ENCODE measurements around the gene COG5. TPM values are rescaled to one million over a fixed set of nuclear protein-coding genes. Genes with fewer than 3 reads are reported as not detected.

COG5 gene
- total RNA-seq, 2 experiments from 2014 or later, result 38.9 to 40.7 TPM

DNA sequence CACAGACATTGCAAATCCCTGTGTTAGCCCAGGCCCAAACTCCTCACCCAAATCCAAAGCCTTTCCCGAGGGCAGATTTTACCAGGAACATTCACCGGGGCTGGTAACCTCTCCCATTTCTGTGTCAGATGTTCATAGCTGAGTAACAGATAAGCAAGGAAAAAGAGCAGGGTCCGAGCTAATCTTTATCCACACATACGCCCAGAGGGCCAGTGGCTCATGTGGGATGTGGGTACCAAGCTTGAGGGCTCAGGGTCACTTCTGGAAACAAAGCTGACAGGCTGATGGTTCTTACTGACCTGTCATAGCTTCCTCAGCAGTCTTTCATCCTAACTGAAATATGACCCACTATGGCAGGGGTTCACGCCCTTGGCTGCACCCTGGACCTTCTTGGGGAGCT lies 355.2 kb downstream of the COG5 start:
- intact Hi-C loops (cut with micrococcal nuclease), result no loop called here

GRCh38 chr7:107208024-107208521 lies 355.6 kb downstream of the COG5 start:
- intact Hi-C loops (cut with micrococcal nuclease), result no loop called here

More for the DNA sequence above, 355.2 kb downstream of the COG5 start:
- Mint-ChIP-seq H3K4me1 (ENCODE audit: low read depth) (peaks cover 7% of the 10 kb centered on the region), H3K9me3 (peaks cover 4% of the 10 kb centered on the region), H3K36me3 (peaks cover 28% of the 10 kb centered on the region), H3K4me3 (no peak overlapping the region), H3K27ac (no peak overlapping the region), H3K27me3 (no peaks in the 10 kb centered on the region)
- POLR2A ChIA-PET, result interaction anchor here (0.9 kb wide), 1 partner anchor 14 kb away, joined by 3 read pairs; no protein-coding TSS in a partner anchor
- no peak for DNase-seq
- CTCF ChIA-PET, result interaction anchor here (1.0 kb wide), 1 partner anchor 12 kb away, joined by 3 read pairs; no protein-coding TSS in a partner anchor

DNA sequence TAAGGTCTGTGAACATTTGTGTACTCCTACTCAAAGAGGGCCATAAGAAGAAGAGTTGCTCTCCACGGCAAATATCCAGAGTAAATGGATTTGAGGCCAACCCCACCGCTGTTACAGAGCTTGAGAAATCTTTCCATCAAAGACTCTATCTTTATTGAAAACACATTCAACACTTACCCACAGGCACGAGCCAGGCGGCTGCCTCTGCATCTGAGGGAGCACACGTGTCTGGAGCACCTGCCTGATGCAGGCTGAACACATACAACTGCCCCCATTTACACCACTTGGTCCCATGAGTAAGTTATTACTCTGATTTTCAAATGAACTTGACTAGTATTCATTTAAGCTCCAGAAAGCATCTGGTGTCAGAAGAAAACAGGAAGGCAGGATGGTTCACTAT lies 356.3 kb downstream of the COG5 start:
- Mint-ChIP-seq H3K27ac (peak overlapping the region; percentile 52), H3K4me1 (ENCODE audit: low read depth) (peaks cover 1% of the 10 kb centered on the region), H3K36me3 (peaks cover 28% of the 10 kb centered on the region), H3K4me3 (no peak overlapping the region), H3K27me3 (no peaks in the 10 kb centered on the region), H3K9me3 (no peaks in the 10 kb centered on the region)
- ChIA-PET CTCF (no interaction called here), POLR2A (no interaction called here)
- DNase-seq, result no peak
- intact Hi-C loops (cut with micrococcal nuclease), result no loop called here

More at GRCh38 chr7:107208024-107208521, 355.6 kb downstream of the COG5 start:
- H3K4me3 Mint-ChIP-seq, result no peak overlapping the region
- DNase-seq, result no peak
- H3K27me3 Mint-ChIP-seq, result no peaks in the 10 kb centered on the region
- POLR2A ChIA-PET, result interaction anchor here (0.9 kb wide), 1 partner anchor 15 kb away, joined by 3 read pairs; no protein-coding TSS in a partner anchor
- H3K36me3 Mint-ChIP-seq, result peaks cover 25% of the 10 kb centered on the region
- peaks cover 7% of the 10 kb centered on the region for H3K4me1 Mint-ChIP-seq (ENCODE audit: low read depth)
- H3K27ac Mint-ChIP-seq, result peak overlapping the region; percentile 52
- CTCF ChIA-PET, result no interaction called here
- no peaks in the 10 kb centered on the region for H3K9me3 Mint-ChIP-seq

DNA sequence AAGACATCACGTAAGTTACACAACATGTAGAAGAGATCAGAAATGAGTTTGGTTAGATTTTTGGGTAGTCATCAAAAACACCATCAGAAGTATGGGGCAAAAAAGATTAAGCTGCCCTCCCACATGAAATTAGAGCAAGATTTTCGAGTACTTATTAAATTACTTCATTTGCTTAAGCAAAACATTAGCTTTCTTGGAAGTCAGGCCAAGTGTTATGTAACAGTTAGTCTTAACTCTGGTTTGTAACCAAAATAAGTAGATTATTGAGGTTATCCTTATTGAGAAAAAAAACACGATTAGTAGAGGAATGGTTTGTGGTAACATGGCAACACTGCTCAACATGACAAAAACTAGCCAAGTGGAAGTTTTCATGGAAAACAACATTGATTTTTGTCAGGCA lies 357.0 kb downstream of the COG5 start:
- intact Hi-C loops (cut with micrococcal nuclease), result no loop called here
- ChIA-PET POLR2A (interaction anchor here (0.9 kb wide), 1 partner anchor 9 kb away, joined by 3 read pairs; no protein-coding TSS in a partner anchor), CTCF (no interaction called here)
- Mint-ChIP-seq H3K36me3 (peaks cover 29% of the 10 kb centered on the region), H3K27me3 (no peaks in the 10 kb centered on the region), H3K4me1 (ENCODE audit: low read depth) (no peaks in the 10 kb centered on the region), H3K4me3 (no peak overlapping the region), H3K27ac (no peak overlapping the region), H3K9me3 (no peaks in the 10 kb centered on the region)
- no peak for DNase-seq

GRCh38 chr7:107206136-107206535 lies 357.6 kb downstream of the COG5 start:
- Mint-ChIP-seq H3K27me3 (no peaks in the 10 kb centered on the region), H3K27ac (no peak overlapping the region), H3K9me3 (no peaks in the 10 kb centered on the region), H3K4me3 (no peak overlapping the region), H3K36me3 (peaks cover 32% of the 10 kb centered on the region), H3K4me1 (ENCODE audit: low read depth) (no peaks in the 10 kb centered on the region)
- DNase-seq, result no peak
- ChIA-PET CTCF (no interaction called here), POLR2A (interaction anchor here (0.8 to 0.9 kb wide), 2 partner anchors 9 to 33 kb away, joined by 3 to 4 read pairs; no protein-coding TSS in a partner anchor)
- intact Hi-C loops (cut with micrococcal nuclease), result no loop called here

GRCh38 chr7:107203607-107204006 lies 360.1 kb downstream of the COG5 start:
- Mint-ChIP-seq H3K4me3 (no peak overlapping the region), H3K27ac (peak overlapping the region; percentile 34), H3K4me1 (ENCODE audit: low read depth) (no peaks in the 10 kb centered on the region), H3K27me3 (no peaks in the 10 kb centered on the region), H3K36me3 (peaks cover 35% of the 10 kb centered on the region), H3K9me3 (no peaks in the 10 kb centered on the region)
- intact Hi-C loops (cut with micrococcal nuclease), result loop anchor here (5.0 kb wide), 2 partner anchors 299 to 524 kb away; no protein-coding TSS in a partner anchor
- POLR2A ChIA-PET, result no interaction called here
- CTCF ChIA-PET, result no interaction called here
- no peak for DNase-seq

GRCh38 chr7:107201795-107202450 lies 361.8 kb downstream of the COG5 start:
- Mint-ChIP-seq H3K27me3 (no peaks in the 10 kb centered on the region), H3K27ac (no peak overlapping the region), H3K4me1 (ENCODE audit: low read depth) (no peaks in the 10 kb centered on the region), H3K36me3 (peaks cover 41% of the 10 kb centered on the region), H3K4me3 (no peak overlapping the region), H3K9me3 (no peaks in the 10 kb centered on the region)
- ChIA-PET CTCF (interaction anchor here (0.7 to 1.6 kb wide), 5 partner anchors 13 to 541 kb away, joined by 3 to 4 read pairs (median 4); no protein-coding TSS in a partner anchor), POLR2A (no interaction called here)
- intact Hi-C loops (cut with micrococcal nuclease), result loop anchor here (5.0 kb wide), 2 partner anchors 300 to 525 kb away; no protein-coding TSS in a partner anchor
- peak; percentile 53 for DNase-seq

- Mint-ChIP-seq H3K4me1 (ENCODE audit: low read depth) (no peaks in the 10 kb centered on the region), H3K4me3 (no peak overlapping the region), H3K9me3 (no peaks in the 10 kb centered on the region), H3K27me3 (no peaks in the 10 kb centered on the region), H3K36me3 (peaks cover 28% of the 10 kb centered on the region), H3K27ac (peak overlapping the region; percentile 1)
- no peak for DNase-seq
- intact Hi-C loops (cut with micrococcal nuclease), result no loop called here
- POLR2A ChIA-PET, result interaction anchor here (0.6 to 1.5 kb wide), 2 partner anchors 9 to 28 kb away, joined by 3 to 4 read pairs; partner anchors contain the start of gene HBP1
- CTCF ChIA-PET, result interaction anchor here (1.0 to 1.3 kb wide), 2 partner anchors 8 to 17 kb away, joined by 3 read pairs; no protein-coding TSS in a partner anchor
These were observed 366.7 kb downstream of the COG5 start for GRCh38 chr7:107196834-107197610.

DNA sequence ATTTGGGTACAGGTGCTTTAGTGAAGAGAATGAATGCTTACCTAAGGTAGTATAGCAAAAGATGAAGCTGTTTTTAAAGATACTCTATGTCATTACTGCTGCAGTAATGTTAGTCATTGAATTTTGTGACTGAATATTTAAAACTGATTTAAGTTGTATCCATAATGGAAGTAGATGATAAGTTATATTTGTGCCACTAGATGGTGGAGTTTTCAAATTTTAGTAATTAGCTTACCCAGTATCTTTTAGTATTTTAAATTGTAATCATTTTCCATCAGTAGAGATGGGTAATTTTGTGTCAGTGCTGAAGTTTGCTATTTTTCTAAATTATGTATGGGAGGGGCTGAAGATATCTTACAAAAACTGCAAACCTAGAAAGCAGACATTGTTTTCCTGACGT lies 369.7 kb downstream of the COG5 start:
- Mint-ChIP-seq H3K36me3 (peaks cover 17% of the 10 kb centered on the region), H3K27ac (peak overlapping the region; percentile 18), H3K4me1 (ENCODE audit: low read depth) (no peaks in the 10 kb centered on the region), H3K9me3 (no peaks in the 10 kb centered on the region), H3K4me3 (no peak overlapping the region), H3K27me3 (no peaks in the 10 kb centered on the region)
- intact Hi-C loops (cut with micrococcal nuclease), result no loop called here
- DNase-seq, result no peak
- ChIA-PET CTCF (interaction anchor here (0.9 to 2.1 kb wide), 5 partner anchors 11 to 683 kb away, joined by 3 to 4 read pairs (median 3); no protein-coding TSS in a partner anchor), POLR2A (no interaction called here)

- H3K36me3 Mint-ChIP-seq, result peaks cover 27% of the 10 kb centered on the region
- H3K27me3 Mint-ChIP-seq, result no peaks in the 10 kb centered on the region
- intact Hi-C loops (cut with micrococcal nuclease), result no loop called here
- no peak for DNase-seq
- no peaks in the 10 kb centered on the region for H3K9me3 Mint-ChIP-seq
- no peak overlapping the region for H3K4me3 Mint-ChIP-seq
- H3K4me1 Mint-ChIP-seq (ENCODE audit: low read depth), result no peaks in the 10 kb centered on the region
- ChIA-PET CTCF (no interaction called here), POLR2A (no interaction called here)
- no peak overlapping the region for H3K27ac Mint-ChIP-seq
These were observed 373.6 kb downstream of the COG5 start for GRCh38 chr7:107190090-107190489.

DNA sequence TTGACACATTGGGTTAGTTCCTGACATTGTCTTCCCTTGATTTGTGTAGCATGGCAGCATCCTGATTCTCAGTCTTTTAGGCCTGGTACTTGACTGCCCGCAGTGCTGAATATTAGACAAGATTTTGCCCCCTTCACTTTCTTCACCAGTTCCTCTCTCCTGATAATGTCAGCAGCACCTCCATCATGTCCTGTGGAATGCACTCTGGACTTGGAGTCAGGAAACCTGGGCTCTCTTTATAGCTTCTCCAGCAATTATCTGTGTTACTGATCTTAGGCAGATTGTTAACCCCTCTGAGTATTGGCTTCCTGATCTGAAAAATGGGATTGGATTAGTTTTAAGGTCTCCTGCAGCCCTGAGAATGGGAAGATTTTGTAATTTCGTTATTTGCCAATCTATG lies 375.9 kb downstream of the COG5 start:
- POLR2A ChIA-PET, result no interaction called here
- H3K27me3 Mint-ChIP-seq, result no peaks in the 10 kb centered on the region
- H3K36me3 Mint-ChIP-seq, result peaks cover 31% of the 10 kb centered on the region
- no peaks in the 10 kb centered on the region for H3K9me3 Mint-ChIP-seq
- CTCF ChIA-PET, result no interaction called here
- H3K4me1 Mint-ChIP-seq (ENCODE audit: low read depth), result peaks cover 3% of the 10 kb centered on the region
- no peak overlapping the region for H3K27ac Mint-ChIP-seq
- DNase-seq, result no peak
- intact Hi-C loops (cut with micrococcal nuclease), result no loop called here
- no peak overlapping the region for H3K4me3 Mint-ChIP-seq

GRCh38 chr7:107186240-107186639 lies 377.5 kb downstream of the COG5 start:
- intact Hi-C loops (cut with micrococcal nuclease), result no loop called here
- Mint-ChIP-seq H3K36me3 (peaks cover 31% of the 10 kb centered on the region), H3K9me3 (no peaks in the 10 kb centered on the region), H3K27ac (no peak overlapping the region), H3K4me1 (ENCODE audit: low read depth) (peaks cover 6% of the 10 kb centered on the region), H3K4me3 (no peak overlapping the region), H3K27me3 (no peaks in the 10 kb centered on the region)
- CTCF ChIA-PET, result no interaction called here
- POLR2A ChIA-PET, result interaction anchor here (1.1 kb wide), 1 partner anchor 12 kb away, joined by 3 read pairs; no protein-coding TSS in a partner anchor
- DNase-seq, result no peak
